HL-60 (cell line): ENCODE results near the gene ATP5MC3.

Source experiments
- GABPA ChIP-seq: IDR thresholded peaks from 2 replicates; pipeline ENCODE4 v1.6.1; 2012; ENCODE audit warnings: low read depth
- POLR2AphosphoS5 ChIP-seq: IDR thresholded peaks from 2 replicates; pipeline ENCODE4 v1.6.1; 2012; ENCODE audit warnings: low read depth
- TF ChIP-seq, protein P1 (sequence below): IDR thresholded peaks from one replicate; pipeline ENCODE4 v1.5.1; 2011; ENCODE audit warnings: low read length, control low read depth, inconsistent platforms; ENCODE audit not compliant: insufficient read depth
- TF ChIP-seq, protein P2 (sequence below): IDR thresholded peaks from 2 replicates; pipeline ENCODE4 v1.6.1; 2012; ENCODE audit warnings: low read depth; ENCODE audit not compliant: insufficient replicate concordance

DNA sequence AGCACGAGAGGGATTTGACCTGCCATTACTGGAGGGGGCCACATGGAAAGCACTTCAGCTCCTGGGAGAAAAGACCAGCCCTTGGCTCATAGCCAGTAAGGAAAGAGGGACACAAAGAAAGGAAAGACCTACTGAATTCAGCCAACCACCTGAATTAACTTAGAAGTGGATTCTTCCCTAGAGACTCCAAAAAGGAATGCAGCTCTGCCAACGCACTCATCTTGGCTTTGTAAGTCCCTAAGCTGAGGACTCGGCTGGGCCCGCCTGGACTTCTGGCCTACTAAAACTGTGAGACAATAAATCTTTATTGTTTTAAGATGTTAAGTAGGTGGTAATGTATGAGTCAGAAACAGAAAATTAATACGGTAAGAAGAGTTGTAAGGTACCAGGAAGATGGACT, 25.0 kb downstream of the ATP5MC3 start:
- TF ChIP-seq, protein P1, sequence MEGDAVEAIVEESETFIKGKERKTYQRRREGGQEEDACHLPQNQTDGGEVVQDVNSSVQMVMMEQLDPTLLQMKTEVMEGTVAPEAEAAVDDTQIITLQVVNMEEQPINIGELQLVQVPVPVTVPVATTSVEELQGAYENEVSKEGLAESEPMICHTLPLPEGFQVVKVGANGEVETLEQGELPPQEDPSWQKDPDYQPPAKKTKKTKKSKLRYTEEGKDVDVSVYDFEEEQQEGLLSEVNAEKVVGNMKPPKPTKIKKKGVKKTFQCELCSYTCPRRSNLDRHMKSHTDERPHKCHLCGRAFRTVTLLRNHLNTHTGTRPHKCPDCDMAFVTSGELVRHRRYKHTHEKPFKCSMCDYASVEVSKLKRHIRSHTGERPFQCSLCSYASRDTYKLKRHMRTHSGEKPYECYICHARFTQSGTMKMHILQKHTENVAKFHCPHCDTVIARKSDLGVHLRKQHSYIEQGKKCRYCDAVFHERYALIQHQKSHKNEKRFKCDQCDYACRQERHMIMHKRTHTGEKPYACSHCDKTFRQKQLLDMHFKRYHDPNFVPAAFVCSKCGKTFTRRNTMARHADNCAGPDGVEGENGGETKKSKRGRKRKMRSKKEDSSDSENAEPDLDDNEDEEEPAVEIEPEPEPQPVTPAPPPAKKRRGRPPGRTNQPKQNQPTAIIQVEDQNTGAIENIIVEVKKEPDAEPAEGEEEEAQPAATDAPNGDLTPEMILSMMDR: no peak
- TF ChIP-seq POLR2AphosphoS5 (no peak), GABPA (no peak)
- TF ChIP-seq, protein P2, sequence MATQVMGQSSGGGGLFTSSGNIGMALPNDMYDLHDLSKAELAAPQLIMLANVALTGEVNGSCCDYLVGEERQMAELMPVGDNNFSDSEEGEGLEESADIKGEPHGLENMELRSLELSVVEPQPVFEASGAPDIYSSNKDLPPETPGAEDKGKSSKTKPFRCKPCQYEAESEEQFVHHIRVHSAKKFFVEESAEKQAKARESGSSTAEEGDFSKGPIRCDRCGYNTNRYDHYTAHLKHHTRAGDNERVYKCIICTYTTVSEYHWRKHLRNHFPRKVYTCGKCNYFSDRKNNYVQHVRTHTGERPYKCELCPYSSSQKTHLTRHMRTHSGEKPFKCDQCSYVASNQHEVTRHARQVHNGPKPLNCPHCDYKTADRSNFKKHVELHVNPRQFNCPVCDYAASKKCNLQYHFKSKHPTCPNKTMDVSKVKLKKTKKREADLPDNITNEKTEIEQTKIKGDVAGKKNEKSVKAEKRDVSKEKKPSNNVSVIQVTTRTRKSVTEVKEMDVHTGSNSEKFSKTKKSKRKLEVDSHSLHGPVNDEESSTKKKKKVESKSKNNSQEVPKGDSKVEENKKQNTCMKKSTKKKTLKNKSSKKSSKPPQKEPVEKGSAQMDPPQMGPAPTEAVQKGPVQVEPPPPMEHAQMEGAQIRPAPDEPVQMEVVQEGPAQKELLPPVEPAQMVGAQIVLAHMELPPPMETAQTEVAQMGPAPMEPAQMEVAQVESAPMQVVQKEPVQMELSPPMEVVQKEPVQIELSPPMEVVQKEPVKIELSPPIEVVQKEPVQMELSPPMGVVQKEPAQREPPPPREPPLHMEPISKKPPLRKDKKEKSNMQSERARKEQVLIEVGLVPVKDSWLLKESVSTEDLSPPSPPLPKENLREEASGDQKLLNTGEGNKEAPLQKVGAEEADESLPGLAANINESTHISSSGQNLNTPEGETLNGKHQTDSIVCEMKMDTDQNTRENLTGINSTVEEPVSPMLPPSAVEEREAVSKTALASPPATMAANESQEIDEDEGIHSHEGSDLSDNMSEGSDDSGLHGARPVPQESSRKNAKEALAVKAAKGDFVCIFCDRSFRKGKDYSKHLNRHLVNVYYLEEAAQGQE: no peak
